Vagina (tissue), 2 donors: Measurements from ENCODE around the gene PSMD3.

Experiments used
- POLR2A ChIP-seq, 2 donors: fragments of 450-650 bp; IDR thresholded peaks; one replicate each; pipeline ENCODE4 v1.6.1; 2017; ENCODE audit warnings: antibody characterized with exemption in 2 of 2, mild to moderate bottlenecking in 2 of 2, moderate library complexity in 2 of 2
- TF ChIP-seq, protein P1 (sequence below), 3 experiments: fragments of 450-650 bp in 2 of 3; fragments of 200-600 bp in 1 of 3; sonication (generic) in 1 of 3; IDR thresholded peaks; one replicate each; pipeline ENCODE4 v1.5.1; 2017 to 2019; ENCODE audit warnings: antibody characterized with exemption in 3 of 3, mild to moderate bottlenecking in 2 of 3, moderate library complexity in 2 of 3

DNA sequence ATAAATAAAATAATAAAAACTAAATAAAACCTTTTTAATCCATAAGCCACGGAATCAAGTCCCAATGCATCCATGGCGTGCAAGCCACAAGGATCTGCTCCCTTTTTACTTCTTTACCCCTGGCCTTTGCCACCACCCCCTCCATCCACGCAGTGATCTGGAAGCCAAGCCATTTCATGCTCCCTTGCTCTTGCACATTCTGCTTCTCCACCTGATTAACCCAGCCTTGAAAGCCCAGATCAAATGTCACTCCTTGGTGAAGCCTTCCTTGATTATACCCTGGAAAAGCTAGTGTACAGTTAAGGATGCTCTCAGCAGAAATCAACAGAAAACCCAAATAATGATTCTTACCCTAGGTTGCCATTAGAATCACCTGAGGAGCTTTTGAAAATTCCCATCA, 43.2 kb upstream of the PSMD3 start:
- TF ChIP-seq, protein P1, sequence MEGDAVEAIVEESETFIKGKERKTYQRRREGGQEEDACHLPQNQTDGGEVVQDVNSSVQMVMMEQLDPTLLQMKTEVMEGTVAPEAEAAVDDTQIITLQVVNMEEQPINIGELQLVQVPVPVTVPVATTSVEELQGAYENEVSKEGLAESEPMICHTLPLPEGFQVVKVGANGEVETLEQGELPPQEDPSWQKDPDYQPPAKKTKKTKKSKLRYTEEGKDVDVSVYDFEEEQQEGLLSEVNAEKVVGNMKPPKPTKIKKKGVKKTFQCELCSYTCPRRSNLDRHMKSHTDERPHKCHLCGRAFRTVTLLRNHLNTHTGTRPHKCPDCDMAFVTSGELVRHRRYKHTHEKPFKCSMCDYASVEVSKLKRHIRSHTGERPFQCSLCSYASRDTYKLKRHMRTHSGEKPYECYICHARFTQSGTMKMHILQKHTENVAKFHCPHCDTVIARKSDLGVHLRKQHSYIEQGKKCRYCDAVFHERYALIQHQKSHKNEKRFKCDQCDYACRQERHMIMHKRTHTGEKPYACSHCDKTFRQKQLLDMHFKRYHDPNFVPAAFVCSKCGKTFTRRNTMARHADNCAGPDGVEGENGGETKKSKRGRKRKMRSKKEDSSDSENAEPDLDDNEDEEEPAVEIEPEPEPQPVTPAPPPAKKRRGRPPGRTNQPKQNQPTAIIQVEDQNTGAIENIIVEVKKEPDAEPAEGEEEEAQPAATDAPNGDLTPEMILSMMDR (IDR thresholded peaks at IDR 0.05): no peak
- TF ChIP-seq POLR2A (IDR thresholded peaks at IDR 0.05): no peak
